PC-3 (cell line): Measurements from ENCODE around the gene PLXNA2. TPM values are rescaled to one million over a fixed set of nuclear protein-coding genes. Genes with fewer than 3 reads are reported as not detected.
A peak's percentile ranks its signal among the peaks of the same experiment; 100 is the strongest.

Experiments
- ATAC-seq: fragments of 200-7000 bp; cut with Tn5 transposase; 2 replicates; pipeline ENCODE4 v1.9.1; 2020; ENCODE audit warnings: mild to moderate bottlenecking, moderate library complexity
- BruUV-seq: library from RNA; stranded (reverse); fragments of 400-500 nt; replicated peaks from 2 replicates; lab custom pipeline; 2021; lab: Mats Ljungman, UMichigan
- CTCF ChIA-PET: fragments of 300-600 bp; sonication (Branson Sonifier 250); formaldehyde crosslinking; loops from one replicate; lab custom pipeline; 2022; ENCODE audit warnings: antibody characterized with exemption; lab: Charles Lee
- POLR2A ChIA-PET: fragments of 300-600 bp; sonication (Branson Sonifier 250); formaldehyde crosslinking; loops from one replicate; lab custom pipeline; 2022; ENCODE audit warnings: antibody characterized with exemption; ENCODE audit not compliant: unreplicated experiment; lab: Charles Lee
- DNase-seq: peaks from one replicate; pipeline ENCODE4 v3.0.0-alpha.2; 2015
- H2AFZ ChIP-seq: fragments of 300-600 bp; sonication (generic); 2 replicates; pipeline ENCODE4 v1.6.0; 2016; ENCODE audit warnings: antibody characterized with exemption, low read length
- H3F3A ChIP-seq: fragments of 300-600 bp; sonication (generic); one replicate; pipeline ENCODE4 v1.6.0; 2017; ENCODE audit warnings: antibody characterized with exemption, low read length, control low read depth, mild to moderate bottlenecking; ENCODE audit not compliant: unreplicated experiment
- H3K27ac ChIP-seq: fragments of 300-600 bp; sonication (generic); 2 replicates; pipeline ENCODE4 v1.5.1; 2016; ENCODE audit warnings: mild to moderate bottlenecking, low read length
- H3K27me3 ChIP-seq: fragments of 300-600 bp; sonication (generic); 2 replicates; pipeline ENCODE4 v1.6.1; 2016; ENCODE audit warnings: low read length, mixed read lengths
- H3K36me3 ChIP-seq: fragments of 300-600 bp; sonication (generic); 2 replicates; pipeline ENCODE4 v1.6.1; 2016; ENCODE audit warnings: low read depth, mixed run types, low read length, mixed read lengths
- H3K4me1 ChIP-seq: fragments of 300-600 bp; sonication (generic); 2 replicates; pipeline ENCODE4 v1.5.1; 2016; ENCODE audit warnings: low read length; ENCODE audit not compliant: insufficient read depth
- H3K4me2 ChIP-seq: fragments of 300-600 bp; sonication (generic); 2 replicates; pipeline ENCODE4 v1.6.0; 2016; ENCODE audit warnings: low read length
- H3K4me3 ChIP-seq: fragments of 300-600 bp; sonication (generic); 2 replicates; pipeline ENCODE4 v1.5.1; 2016; ENCODE audit warnings: mild to moderate bottlenecking, low read length, mixed read lengths
- H3K79me2 ChIP-seq: fragments of 300-600 bp; sonication (generic); 2 replicates; pipeline ENCODE4 v1.6.1; 2017; ENCODE audit warnings: low read length, mixed read lengths
- H3K9ac ChIP-seq: fragments of 300-600 bp; sonication (generic); 2 replicates; pipeline ENCODE4 v1.6.0; 2016; ENCODE audit warnings: mild to moderate bottlenecking, low read length
- H3K9me2 ChIP-seq: fragments of 300-600 bp; sonication (generic); replicated peaks from 2 replicates; pipeline ENCODE4 v1.6.1; 2016; ENCODE audit warnings: mixed run types, low read length, mixed read lengths
- H3K9me3 ChIP-seq: fragments of 300-600 bp; sonication (generic); 2 replicates; pipeline ENCODE4 v1.6.1; 2016; ENCODE audit warnings: low read length, mixed read lengths
- H4K20me1 ChIP-seq: fragments of 300-600 bp; sonication (generic); 2 replicates; pipeline ENCODE4 v1.6.1; 2016; ENCODE audit warnings: low read length, mixed read lengths
- EZH2 ChIP-seq: fragments of 300-600 bp; sonication (generic); IDR thresholded peaks from one replicate; pipeline ENCODE4 v1.6.1; 2017; ENCODE audit warnings: antibody characterized with exemption, mild to moderate bottlenecking, low read length; ENCODE audit not compliant: unreplicated experiment
- EZH2phosphoT487 ChIP-seq: fragments of 300-600 bp; sonication (generic); IDR thresholded peaks from 2 replicates; pipeline ENCODE4 v1.6.1; 2018; ENCODE audit warnings: mild to moderate bottlenecking, antibody characterized with exemption, low read length, borderline replicate concordance
- intact Hi-C: fragments of 100-400 bp; cut with micrococcal nuclease; formaldehyde crosslinking; loops from 2 replicates; pipeline ENCODE4 v1.9.0; 2023
- total RNA-seq: library from RNA; depleted of rRNA; stranded (reverse); fragments of >200 nt; gene quantifications from 2 replicates; pipeline ENCODE4 v1.2.3, GENCODE V29; 2014
- TF ChIP-seq, protein P1 (sequence below): fragments of 300-600 bp; sonication (generic); conservative IDR thresholded peaks from 2 replicates; pipeline ENCODE4 v1.5.1; 2017; ENCODE audit warnings: antibody characterized with exemption, low read depth, mild to moderate bottlenecking, low read length

PLXNA2 gene
- total RNA-seq, 1 experiment from 2014 or later: 16.2 TPM

DNA sequence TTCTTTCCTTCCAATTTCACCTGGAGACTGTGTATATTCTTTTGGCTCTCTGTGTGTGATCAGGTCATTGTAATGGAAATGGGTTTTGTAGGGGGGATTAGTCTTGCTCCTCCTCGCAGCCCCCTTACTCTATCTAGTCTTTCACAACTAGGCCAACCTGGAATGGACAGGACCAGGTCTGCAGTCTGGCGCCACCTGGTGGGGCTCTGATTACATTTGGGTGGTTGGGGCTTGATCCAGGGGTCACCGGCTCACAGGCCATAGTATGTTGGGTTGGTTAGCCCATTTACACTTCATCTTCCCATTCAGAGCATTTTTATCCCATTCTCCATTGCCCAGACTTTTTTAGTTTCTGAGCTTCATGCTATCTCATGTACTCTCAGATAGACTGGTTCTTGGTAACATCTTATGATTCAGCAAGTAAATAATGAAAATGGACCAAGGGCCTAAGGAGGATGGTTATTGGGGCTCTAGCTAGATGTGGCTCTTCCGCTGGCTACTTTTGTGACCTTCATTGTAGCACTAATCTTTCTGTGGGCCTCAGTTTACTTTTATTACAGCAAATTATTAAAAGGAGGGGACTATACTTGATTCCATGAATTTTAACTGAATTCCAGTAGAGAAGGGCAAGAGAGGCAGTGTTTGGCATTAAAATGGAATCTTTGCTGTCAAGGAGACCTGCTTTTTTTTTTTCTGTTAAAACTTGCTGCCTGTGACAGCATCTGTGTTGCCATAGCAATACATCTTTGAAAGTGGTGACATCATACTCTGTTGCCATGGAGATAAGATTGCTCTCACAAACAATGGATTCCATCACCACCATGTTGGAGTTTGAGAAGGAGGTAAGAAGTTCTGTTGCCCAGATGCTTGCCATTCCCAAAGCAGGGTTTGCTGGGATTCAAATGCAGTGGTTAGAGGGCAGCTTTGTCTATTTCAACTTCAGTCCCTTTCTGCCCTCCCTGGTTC lies 150.1 kb downstream of the PLXNA2 start:
- Histone ChIP-seq H3K4me2 (no peak overlapping the region), H3K4me1 (no peaks in the 10 kb centered on the region), H3F3A (no peaks in the 10 kb centered on the region), H3K9ac (no peak overlapping the region), H3K4me3 (no peak overlapping the region), H3K9me2 (no peaks in the 10 kb centered on the region), H3K27ac (no peak overlapping the region), H4K20me1 (no peaks in the 10 kb centered on the region), H3K36me3 (peaks cover 13% of the 10 kb centered on the region; the same call in 1 of the 2 replicates), H3K79me2 (no peaks in the 10 kb centered on the region), H3K27me3 (no peaks in the 10 kb centered on the region), H3K9me3 (no peaks in the 10 kb centered on the region), H2AFZ (no peak overlapping the region)
- TF ChIP-seq EZH2: no peak
- TF ChIP-seq EZH2phosphoT487: no peak
- TF ChIP-seq, protein P1, sequence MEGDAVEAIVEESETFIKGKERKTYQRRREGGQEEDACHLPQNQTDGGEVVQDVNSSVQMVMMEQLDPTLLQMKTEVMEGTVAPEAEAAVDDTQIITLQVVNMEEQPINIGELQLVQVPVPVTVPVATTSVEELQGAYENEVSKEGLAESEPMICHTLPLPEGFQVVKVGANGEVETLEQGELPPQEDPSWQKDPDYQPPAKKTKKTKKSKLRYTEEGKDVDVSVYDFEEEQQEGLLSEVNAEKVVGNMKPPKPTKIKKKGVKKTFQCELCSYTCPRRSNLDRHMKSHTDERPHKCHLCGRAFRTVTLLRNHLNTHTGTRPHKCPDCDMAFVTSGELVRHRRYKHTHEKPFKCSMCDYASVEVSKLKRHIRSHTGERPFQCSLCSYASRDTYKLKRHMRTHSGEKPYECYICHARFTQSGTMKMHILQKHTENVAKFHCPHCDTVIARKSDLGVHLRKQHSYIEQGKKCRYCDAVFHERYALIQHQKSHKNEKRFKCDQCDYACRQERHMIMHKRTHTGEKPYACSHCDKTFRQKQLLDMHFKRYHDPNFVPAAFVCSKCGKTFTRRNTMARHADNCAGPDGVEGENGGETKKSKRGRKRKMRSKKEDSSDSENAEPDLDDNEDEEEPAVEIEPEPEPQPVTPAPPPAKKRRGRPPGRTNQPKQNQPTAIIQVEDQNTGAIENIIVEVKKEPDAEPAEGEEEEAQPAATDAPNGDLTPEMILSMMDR: peak; percentile 97
- BruUV-seq: no TSS peak
- ChIA-PET CTCF (interaction anchor here (1.5 kb wide), 1 partner anchor 72 kb away, joined by 8 read pairs; no protein-coding TSS in a partner anchor), POLR2A (interaction anchor here (0.7 kb wide), 1 partner anchor 151 kb away, joined by 9 read pairs; no protein-coding TSS in a partner anchor)
- peak; percentile 88 for ATAC-seq
- intact Hi-C loops: loop anchor here (1.0 to 10.0 kb wide), 2 partner anchors 69 to 151 kb away; no protein-coding TSS in a partner anchor
- DNase-seq: peak; percentile 72

DNA sequence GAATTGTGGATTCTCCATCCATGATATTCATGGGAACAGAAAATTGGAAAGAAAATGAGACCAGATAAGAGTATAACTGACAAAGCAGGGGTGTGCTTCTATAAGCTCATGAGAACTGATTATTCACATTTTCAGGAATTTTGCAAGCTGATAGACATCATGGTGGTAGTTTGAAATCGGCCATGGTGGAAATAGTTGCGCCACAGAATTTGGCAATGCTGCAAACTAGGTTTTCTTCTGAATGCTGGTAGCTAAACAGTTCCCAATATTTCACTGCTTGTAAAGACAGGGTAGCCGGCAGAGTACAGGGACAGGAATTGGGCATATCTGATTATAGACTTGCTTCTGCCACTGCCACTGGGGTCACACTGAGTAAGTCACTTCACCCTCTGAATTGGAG lies 151.1 kb downstream of the PLXNA2 start:
- no peaks in the 10 kb centered on the region for H4K20me1 ChIP-seq
- no peaks in the 10 kb centered on the region for H3F3A ChIP-seq
- DNase-seq: no peak
- TF ChIP-seq, protein P1: no peak
- no peak for TF ChIP-seq EZH2phosphoT487
- TF ChIP-seq EZH2: no peak
- no peaks in the 10 kb centered on the region for H3K4me1 ChIP-seq
- intact Hi-C loops: loop anchor here (1.0 to 10.0 kb wide), 2 partner anchors 68 to 152 kb away; no protein-coding TSS in a partner anchor
- H3K4me3 ChIP-seq: no peak overlapping the region
- ChIA-PET CTCF (no interaction called here), POLR2A (no interaction called here)
- no peaks in the 10 kb centered on the region for H3K9me2 ChIP-seq
- peaks cover 13% of the 10 kb centered on the region; the same call in 1 of the 2 replicates for H3K36me3 ChIP-seq
- no peak overlapping the region for H3K27ac ChIP-seq
- H3K4me2 ChIP-seq: no peak overlapping the region
- no peak for ATAC-seq
- H3K9me3 ChIP-seq: no peaks in the 10 kb centered on the region
- H2AFZ ChIP-seq: no peak overlapping the region
- no peaks in the 10 kb centered on the region for H3K79me2 ChIP-seq
- H3K9ac ChIP-seq: no peak overlapping the region
- no TSS peak for BruUV-seq
- no peaks in the 10 kb centered on the region for H3K27me3 ChIP-seq
